PC-9 (cell line): ENCODE data around the gene ARCN1. TPM values are rescaled to one million over a fixed set of nuclear protein-coding genes. Genes with fewer than 3 reads are reported as not detected.

Experiments used
- BruUV-seq: library from RNA; stranded (reverse); fragments of 400-500 nt; replicated peaks from 2 replicates; lab custom pipeline; 2021; lab: Mats Ljungman, UMichigan
- CTCF ChIA-PET: fragments of 300-600 bp; sonication (Branson Sonifier 250); formaldehyde crosslinking; loops from one replicate; lab custom pipeline; 2022; ENCODE audit warnings: antibody characterized with exemption; lab: Charles Lee
- POLR2A ChIA-PET: fragments of 300-600 bp; sonication (Branson Sonifier 250); formaldehyde crosslinking; loops from one replicate; lab custom pipeline; 2022; ENCODE audit warnings: antibody characterized with exemption; ENCODE audit not compliant: unreplicated experiment; lab: Charles Lee
- DNase-seq, 2 experiments: peaks; one replicate each; pipeline versions ENCODE4 v3.0.0 to v3.0.0-alpha.2; 2015 to 2022; ENCODE audit warnings: mixed read lengths in 1 of 2
- H2AFZ ChIP-seq: fragments of 200-600 bp; sonication (generic); 2 replicates; pipeline ENCODE4 v1.8.1; 2017; ENCODE audit warnings: antibody characterized with exemption
- H3F3A ChIP-seq: fragments of 200-600 bp; sonication (generic); 2 replicates; pipeline ENCODE4 v1.8.1; 2017; ENCODE audit warnings: antibody characterized with exemption, mild to moderate bottlenecking, low read depth; ENCODE audit not compliant: insufficient read depth
- H3K27ac ChIP-seq: fragments of 200-600 bp; sonication (generic); 2 replicates; pipeline ENCODE4 v1.6.1; 2016; ENCODE audit warnings: mixed run types
- H3K27me3 ChIP-seq: fragments of 200-600 bp; sonication (generic); 2 replicates; pipeline ENCODE4 v1.6.1; 2016; ENCODE audit warnings: low read depth, mixed run types; ENCODE audit not compliant: insufficient read depth
- H3K36me3 ChIP-seq: fragments of 200-600 bp; sonication (generic); 2 replicates; pipeline ENCODE4 v1.6.1; 2016; ENCODE audit warnings: low read depth, mixed run types
- H3K4me1 ChIP-seq: fragments of 200-600 bp; sonication (generic); replicated peaks from 2 replicates; pipeline ENCODE4 v1.6.1; 2016; ENCODE audit warnings: mixed run types; ENCODE audit not compliant: insufficient read depth
- H3K4me2 ChIP-seq: fragments of 200-600 bp; sonication (generic); 2 replicates; pipeline ENCODE4 v1.6.1; 2017; ENCODE audit warnings: mixed run types
- H3K4me3 ChIP-seq: fragments of 200-600 bp; sonication (generic); 2 replicates; pipeline ENCODE4 v1.6.1; 2016; ENCODE audit warnings: mixed run types
- H3K79me2 ChIP-seq: fragments of 200-600 bp; sonication (generic); 2 replicates; pipeline ENCODE4 v1.6.1; 2017; ENCODE audit warnings: low read depth, mixed run types
- H3K9me2 ChIP-seq: fragments of 200-600 bp; sonication (generic); 2 replicates; pipeline ENCODE4 v1.8.1; 2017; ENCODE audit warnings: mild to moderate bottlenecking; ENCODE audit not compliant: insufficient read depth
- H3K9me3 ChIP-seq: fragments of 200-600 bp; sonication (generic); 2 replicates; pipeline ENCODE4 v1.8.1; 2016; ENCODE audit warnings: low read depth; ENCODE audit not compliant: insufficient read depth
- H4K20me1 ChIP-seq: fragments of 200-600 bp; sonication (generic); 2 replicates; pipeline ENCODE4 v1.8.1; 2017; ENCODE audit not compliant: insufficient read depth
- CTCF ChIP-seq: fragments of 200-600 bp; sonication (generic); conservative IDR thresholded peaks from 2 replicates; pipeline ENCODE4 v1.6.1; 2017; ENCODE audit warnings: mixed run types, antibody characterized with exemption, mild to moderate bottlenecking, moderate library complexity
- EZH2 ChIP-seq: fragments of 200-600 bp; sonication (generic); IDR thresholded peaks from 2 replicates; pipeline ENCODE4 v1.8.0; 2017; ENCODE audit warnings: antibody characterized with exemption, low read depth
- intact Hi-C: fragments of 100-400 bp; cut with micrococcal nuclease; formaldehyde crosslinking; loops from one replicate; pipeline ENCODE4 v1.10.0; 2022; ENCODE audit not compliant: unreplicated experiment
- total RNA-seq: library from RNA; stranded (reverse); gene quantifications from 2 replicates; pipeline ENCODE4 v1.2.3, GENCODE V29; 2021

ARCN1 gene
- total RNA-seq, 1 experiment from 2014 or later = 105 TPM

- no peaks in the 10 kb centered on the region for H3K27me3 ChIP-seq
- ChIA-PET POLR2A (no interaction called here), CTCF (interaction anchor here (0.6 kb wide), 1 partner anchor 10 kb away, joined by 3 read pairs; no protein-coding TSS in a partner anchor)
- intact Hi-C loops = no loop called here
- H3K9me3 ChIP-seq = no peaks in the 10 kb centered on the region
- H3K4me1 ChIP-seq = no peaks in the 10 kb centered on the region
- no peak for DNase-seq
- H3K9me2 ChIP-seq = no peaks in the 10 kb centered on the region
- H3F3A ChIP-seq = peaks cover 3% of the 10 kb centered on the region
- H4K20me1 ChIP-seq = no peaks in the 10 kb centered on the region
- no peaks in the 10 kb centered on the region for H3K79me2 ChIP-seq
- no peaks in the 10 kb centered on the region for H3K36me3 ChIP-seq
- no TSS peak for BruUV-seq
- TF ChIP-seq EZH2 (no peak), CTCF (no peak)
- H3K4me3 ChIP-seq = no peak overlapping the region
- H3K27ac ChIP-seq = no peak overlapping the region
- H2AFZ ChIP-seq = no peak overlapping the region
- no peak overlapping the region for H3K4me2 ChIP-seq
These were observed 27.6 kb upstream of the ARCN1 start for GRCh38 chr11:118544647-118545010.

- no peaks in the 10 kb centered on the region for H3K9me2 ChIP-seq
- ChIA-PET POLR2A (no interaction called here), CTCF (no interaction called here)
- intact Hi-C loops = no loop called here
- H3K4me2 ChIP-seq = no peak overlapping the region
- H3F3A ChIP-seq = peaks cover 3% of the 10 kb centered on the region
- no peaks in the 10 kb centered on the region for H3K36me3 ChIP-seq
- H2AFZ ChIP-seq = no peak overlapping the region
- no peaks in the 10 kb centered on the region for H3K9me3 ChIP-seq
- H3K27ac ChIP-seq = no peak overlapping the region
- DNase-seq = no peak
- TF ChIP-seq EZH2 (no peak), CTCF (no peak)
- H4K20me1 ChIP-seq = no peaks in the 10 kb centered on the region
- no TSS peak for BruUV-seq
- H3K4me3 ChIP-seq = no peak overlapping the region
- no peaks in the 10 kb centered on the region for H3K4me1 ChIP-seq
- H3K27me3 ChIP-seq = no peaks in the 10 kb centered on the region
- no peaks in the 10 kb centered on the region for H3K79me2 ChIP-seq
These were observed 26.7 kb upstream of the ARCN1 start for GRCh38 chr11:118545533-118545932.

GRCh38 chr11:118547132-118547531 is 25.1 kb upstream of the ARCN1 start:
- no peaks in the 10 kb centered on the region for H3K4me1 ChIP-seq
- H3K4me2 ChIP-seq = no peak overlapping the region
- POLR2A ChIA-PET = interaction anchor here (0.6 kb wide), 1 partner anchor 313 kb away, joined by 5 read pairs; no protein-coding TSS in a partner anchor
- intact Hi-C loops = no loop called here
- no peak for TF ChIP-seq EZH2
- TF ChIP-seq CTCF = no peak
- no peak overlapping the region for H2AFZ ChIP-seq
- CTCF ChIA-PET = no interaction called here
- no peaks in the 10 kb centered on the region for H3K36me3 ChIP-seq
- H3K27me3 ChIP-seq = no peaks in the 10 kb centered on the region
- H3K79me2 ChIP-seq = no peaks in the 10 kb centered on the region
- no TSS peak for BruUV-seq
- no peak overlapping the region for H3K27ac ChIP-seq
- no peaks in the 10 kb centered on the region for H4K20me1 ChIP-seq
- no peaks in the 10 kb centered on the region for H3K9me3 ChIP-seq
- H3K4me3 ChIP-seq = no peak overlapping the region
- H3K9me2 ChIP-seq = no peaks in the 10 kb centered on the region
- H3F3A ChIP-seq = peaks cover 3% of the 10 kb centered on the region
- no peak for DNase-seq
